Measurements from ENCODE around the gene ELP5. TPM values are rescaled to one million over a fixed set of nuclear protein-coding genes. Genes with fewer than 3 reads are reported as not detected.
A peak's percentile ranks its signal among the peaks of the same experiment; 100 is the strongest.

Gene ELP5
- total and polyA plus RNA-seq, 2 experiments from 2014 or later = 30.6 to 49.6 TPM

DNA sequence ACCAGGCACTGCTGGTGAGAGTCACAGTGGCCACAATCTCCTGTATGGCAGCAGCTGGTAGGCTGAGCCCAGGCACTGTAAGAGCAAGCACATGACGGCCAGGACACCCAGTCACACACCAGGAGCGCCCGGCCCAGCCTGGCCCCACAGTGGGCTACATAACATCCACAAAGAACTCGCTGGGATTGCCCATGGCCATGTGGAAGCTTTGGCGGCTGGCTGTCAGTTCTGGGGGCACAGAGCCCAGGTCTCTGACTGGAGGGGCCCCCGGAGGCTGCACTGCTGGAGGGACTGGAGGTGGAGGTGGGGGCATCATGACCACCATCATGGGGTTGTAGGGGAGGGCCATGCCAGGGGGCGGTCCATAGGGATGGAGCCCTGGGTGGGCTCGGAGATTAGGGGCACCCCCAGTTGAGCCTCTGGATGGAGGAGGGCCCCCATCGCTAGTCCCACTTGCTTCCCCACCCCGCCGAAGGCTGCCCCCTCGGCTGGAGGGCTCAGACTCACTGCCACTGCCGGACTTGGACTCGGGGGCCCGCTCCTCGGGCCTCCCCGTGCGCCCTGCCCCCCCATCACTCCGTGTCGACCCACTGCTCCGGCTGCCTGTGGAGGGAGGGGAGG, 26.2 kb upstream of the ELP5 start:
- Histone ChIP-seq H3K27me3 (no peaks in the 10 kb centered on the region), H3K9me2 (replicated peaks; ENCODE audit: insufficient read depth) (no peaks in the 10 kb centered on the region), H3K4me2 (no peak overlapping the region), H3K79me2 (peaks cover 38% of the 10 kb centered on the region), H3K27ac (no peak overlapping the region), H3K4me1 (ENCODE audit: insufficient read depth) (peaks cover 11% of the 10 kb centered on the region), H3K9me3 (ENCODE audit: low read depth) (no peaks in the 10 kb centered on the region), H2AFZ (no peak overlapping the region), H3K4me3 (no peak overlapping the region), H4K20me1 (ENCODE audit: insufficient read depth, poor library complexity, severe bottlenecking) (peaks cover 18% of the 10 kb centered on the region), H3K36me3 (replicated peaks; ENCODE audit: insufficient read depth, low read depth) (no peaks in the 10 kb centered on the region)
- TF ChIP-seq, protein P1, sequence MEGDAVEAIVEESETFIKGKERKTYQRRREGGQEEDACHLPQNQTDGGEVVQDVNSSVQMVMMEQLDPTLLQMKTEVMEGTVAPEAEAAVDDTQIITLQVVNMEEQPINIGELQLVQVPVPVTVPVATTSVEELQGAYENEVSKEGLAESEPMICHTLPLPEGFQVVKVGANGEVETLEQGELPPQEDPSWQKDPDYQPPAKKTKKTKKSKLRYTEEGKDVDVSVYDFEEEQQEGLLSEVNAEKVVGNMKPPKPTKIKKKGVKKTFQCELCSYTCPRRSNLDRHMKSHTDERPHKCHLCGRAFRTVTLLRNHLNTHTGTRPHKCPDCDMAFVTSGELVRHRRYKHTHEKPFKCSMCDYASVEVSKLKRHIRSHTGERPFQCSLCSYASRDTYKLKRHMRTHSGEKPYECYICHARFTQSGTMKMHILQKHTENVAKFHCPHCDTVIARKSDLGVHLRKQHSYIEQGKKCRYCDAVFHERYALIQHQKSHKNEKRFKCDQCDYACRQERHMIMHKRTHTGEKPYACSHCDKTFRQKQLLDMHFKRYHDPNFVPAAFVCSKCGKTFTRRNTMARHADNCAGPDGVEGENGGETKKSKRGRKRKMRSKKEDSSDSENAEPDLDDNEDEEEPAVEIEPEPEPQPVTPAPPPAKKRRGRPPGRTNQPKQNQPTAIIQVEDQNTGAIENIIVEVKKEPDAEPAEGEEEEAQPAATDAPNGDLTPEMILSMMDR (IDR thresholded peaks at IDR 0.05; ENCODE audit: poor library complexity) = no peak
- TF ChIP-seq EZH2 (IDR thresholded peaks at IDR 0.05; ENCODE audit: borderline replicate concordance) = no peak
- TF ChIP-seq EZH2phosphoT487 (IDR thresholded peaks at IDR 0.05; ENCODE audit: low read depth, severe bottlenecking, unreplicated experiment) = no peak
- DNase-seq (ENCODE audit: low spot score) = no peak
- 92% methylated on average over 16 of the region's 21 CpGs for WGBS (ENCODE audit: low lambda C conversion rate, missing lambda C conversion rate)

DNA sequence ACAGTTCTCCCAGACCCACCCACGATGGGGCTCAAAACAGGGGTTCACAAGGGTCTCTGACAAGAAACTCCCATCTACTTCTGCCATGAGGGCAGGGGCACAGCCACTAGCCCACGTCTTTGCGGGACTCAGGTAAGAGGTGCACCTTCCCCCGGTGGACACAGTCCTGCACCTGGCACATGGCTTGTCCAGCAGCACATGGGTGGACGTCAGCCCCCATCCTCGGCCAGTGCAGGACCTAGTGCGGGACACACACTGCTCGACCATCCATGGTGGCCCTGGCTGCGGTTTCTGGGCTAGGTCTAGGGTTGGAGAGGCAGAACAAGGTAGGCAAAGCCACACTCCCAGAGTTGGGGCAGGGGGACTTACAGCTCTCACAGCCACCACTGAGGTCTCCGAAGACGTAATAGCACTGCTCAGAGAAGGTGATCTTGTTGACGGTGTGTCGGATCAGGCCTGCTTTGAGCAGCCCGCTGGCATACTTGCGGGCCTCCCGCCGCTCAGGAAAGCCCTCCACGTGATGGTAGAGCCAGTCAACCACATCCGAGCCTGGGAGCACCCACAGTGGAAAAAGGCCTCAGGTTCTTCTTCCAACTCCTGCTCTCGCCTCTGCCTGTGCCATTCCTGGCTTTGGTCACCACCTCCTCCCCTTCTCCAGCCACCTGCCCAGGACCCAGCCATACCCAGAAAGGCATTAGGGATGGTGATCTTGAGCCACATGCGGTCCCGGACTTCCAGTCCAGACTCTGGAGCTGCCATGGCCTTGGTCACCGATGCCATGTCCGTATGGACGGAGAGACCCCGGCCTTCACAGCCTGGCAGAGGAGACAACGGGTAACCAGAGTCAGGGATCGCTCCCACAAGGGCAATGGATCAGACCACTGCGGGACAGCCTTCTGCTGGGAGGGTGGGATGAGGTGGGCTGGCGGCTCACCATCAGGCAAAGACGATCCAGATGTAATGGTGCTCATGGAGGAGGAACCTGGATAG, 25.0 kb upstream of the ELP5 start:
- Histone ChIP-seq H3K36me3 (replicated peaks; ENCODE audit: insufficient read depth, low read depth) (no peaks in the 10 kb centered on the region), H3K79me2 (peaks cover 39% of the 10 kb centered on the region), H3K9me3 (ENCODE audit: low read depth) (no peaks in the 10 kb centered on the region), H3K9me2 (replicated peaks; ENCODE audit: insufficient read depth) (no peaks in the 10 kb centered on the region), H3K4me3 (no peak overlapping the region), H2AFZ (no peak overlapping the region), H3K4me1 (ENCODE audit: insufficient read depth) (peaks cover 11% of the 10 kb centered on the region), H4K20me1 (ENCODE audit: insufficient read depth, poor library complexity, severe bottlenecking) (peaks cover 30% of the 10 kb centered on the region), H3K27ac (no peak overlapping the region), H3K27me3 (no peaks in the 10 kb centered on the region), H3K4me2 (no peak overlapping the region)
- 97% methylated on average over 31 of the region's 31 CpGs for WGBS (ENCODE audit: low lambda C conversion rate, missing lambda C conversion rate)
- TF ChIP-seq, protein P1 (IDR thresholded peaks at IDR 0.05; ENCODE audit: poor library complexity) = no peak
- no peak for TF ChIP-seq EZH2phosphoT487 (IDR thresholded peaks at IDR 0.05; ENCODE audit: low read depth, severe bottlenecking, unreplicated experiment)
- no peak for TF ChIP-seq EZH2 (IDR thresholded peaks at IDR 0.05; ENCODE audit: borderline replicate concordance)
- DNase-seq (ENCODE audit: low spot score) = no peak

DNA sequence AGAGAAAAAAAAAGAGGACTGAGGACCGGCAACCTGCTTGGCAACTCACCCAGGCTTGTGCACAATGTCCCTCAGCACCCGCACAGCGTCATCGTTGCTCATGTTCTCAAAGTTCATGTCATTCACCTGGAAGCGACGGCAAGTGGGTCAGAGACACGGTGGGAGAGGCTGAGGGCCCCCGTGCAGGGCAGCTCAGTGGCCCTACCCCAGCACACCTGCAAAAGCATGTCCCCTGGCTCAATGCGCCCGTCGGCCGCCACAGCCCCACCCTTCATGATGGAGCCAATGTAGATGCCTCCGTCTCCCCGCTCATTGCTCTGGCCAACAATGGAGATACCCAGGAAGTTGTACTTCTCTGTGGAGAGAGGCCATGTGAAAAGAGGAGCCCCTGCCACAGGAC, 23.1 kb upstream of the ELP5 start:
- Histone ChIP-seq H4K20me1 (ENCODE audit: insufficient read depth, poor library complexity, severe bottlenecking) (peaks cover 40% of the 10 kb centered on the region), H3K79me2 (peaks cover 56% of the 10 kb centered on the region), H3K36me3 (replicated peaks; ENCODE audit: insufficient read depth, low read depth) (no peaks in the 10 kb centered on the region), H3K4me1 (ENCODE audit: insufficient read depth) (peaks cover 17% of the 10 kb centered on the region), H3K27ac (peak overlapping the region; percentile 40), H3K9me2 (replicated peaks; ENCODE audit: insufficient read depth) (no peaks in the 10 kb centered on the region), H2AFZ (no peak overlapping the region), H3K4me3 (no peak overlapping the region), H3K27me3 (no peaks in the 10 kb centered on the region), H3K4me2 (no peak overlapping the region), H3K9me3 (ENCODE audit: low read depth) (no peaks in the 10 kb centered on the region)
- 96% methylated on average over 14 of the region's 14 CpGs for WGBS (ENCODE audit: low lambda C conversion rate, missing lambda C conversion rate)
- DNase-seq (ENCODE audit: low spot score) = no peak
- TF ChIP-seq EZH2 (IDR thresholded peaks at IDR 0.05; ENCODE audit: borderline replicate concordance) (no peak), EZH2phosphoT487 (IDR thresholded peaks at IDR 0.05; ENCODE audit: low read depth, severe bottlenecking, unreplicated experiment) (no peak)
- TF ChIP-seq, protein P1 (IDR thresholded peaks at IDR 0.05; ENCODE audit: poor library complexity) = no peak
